NCI-H2107 treated with DMSO at 0.1 percent for 48 hours (cell line): ENCODE data around the gene GPR156.

ENCODE experiments used
- DNase-seq: peaks from one replicate; lab custom pipeline; 2025; ENCODE audit not compliant: unreplicated experiment; lab: John Stamatoyannopoulos, UW

Gene GPR156

DNA sequence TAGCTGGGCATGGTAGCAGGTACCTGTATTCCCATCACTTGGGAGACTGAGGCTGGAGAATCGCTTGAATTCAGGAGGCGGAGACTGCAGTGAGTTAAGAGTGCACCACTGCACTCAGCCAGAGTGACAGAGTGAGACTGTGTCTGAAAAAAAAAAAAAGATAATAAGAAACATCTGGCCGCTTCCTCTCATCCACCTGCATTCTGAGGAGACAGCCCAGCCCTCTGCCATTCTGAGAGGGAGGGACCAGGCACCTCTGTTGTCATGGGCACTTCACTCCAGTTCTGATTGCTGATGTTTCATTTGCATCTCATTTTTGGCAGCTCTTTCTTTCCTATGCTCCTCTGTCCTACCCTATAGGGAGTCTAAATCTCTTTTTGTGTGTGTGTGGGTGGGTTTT, 154.4 kb downstream of the GPR156 start:
- DNase-seq: no peak

DNA sequence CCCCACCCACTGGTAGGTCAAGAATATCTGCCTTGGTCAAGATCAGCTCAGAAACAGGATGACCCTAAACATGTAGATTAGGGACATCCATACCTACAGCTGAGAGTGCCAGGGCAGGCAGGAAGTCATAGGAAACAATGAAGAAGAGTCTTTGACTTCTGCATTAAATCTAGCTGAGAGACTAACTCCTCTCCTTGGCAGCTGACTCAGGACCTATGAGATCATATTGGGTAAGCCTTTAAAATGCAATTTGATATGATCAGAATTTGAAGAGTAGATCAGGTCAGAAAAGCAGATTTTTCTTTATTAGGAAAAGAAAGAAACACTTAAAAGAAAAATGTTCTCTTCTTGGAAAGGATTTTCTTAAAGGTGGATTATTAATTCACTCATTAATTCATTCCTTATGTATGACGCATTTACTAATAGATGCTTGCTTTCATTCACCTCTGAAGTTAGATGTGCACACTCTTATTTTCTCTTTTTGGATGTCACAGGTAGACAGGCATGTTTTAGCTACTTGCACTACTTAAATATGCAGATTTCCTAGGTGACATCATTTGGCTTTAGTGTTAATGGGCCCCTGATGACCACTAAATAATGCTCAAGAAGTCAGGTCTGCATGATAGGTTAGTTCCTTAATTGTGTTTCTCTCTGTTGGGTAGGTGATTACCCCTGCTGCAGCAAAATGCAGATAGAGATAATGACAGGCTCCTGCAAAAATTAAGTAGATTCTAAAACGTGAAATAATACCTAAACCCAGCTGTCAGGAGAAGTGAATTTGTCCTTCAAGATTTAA, 155.1 kb downstream of the GPR156 start:
- DNase-seq: no peak

DNA sequence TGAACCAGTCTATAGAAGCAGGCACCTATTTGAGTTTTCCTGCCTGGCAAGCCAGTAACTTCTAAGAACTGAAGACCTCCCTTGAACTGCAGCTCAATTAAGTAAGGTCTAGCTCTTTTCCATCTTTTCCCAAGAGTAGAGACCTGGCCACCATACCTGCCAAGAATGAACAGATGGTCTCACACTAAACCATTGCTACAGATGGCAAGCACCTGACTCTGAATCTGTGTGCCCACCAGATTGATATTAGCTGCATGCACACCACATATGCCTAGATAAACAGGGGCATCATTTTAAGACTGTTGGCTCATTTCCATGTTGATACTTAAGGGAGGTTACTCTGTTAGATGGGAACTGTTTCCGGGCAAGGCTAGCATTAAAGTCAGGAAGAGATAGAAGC, 156.0 kb downstream of the GPR156 start:
- no peak for DNase-seq

DNA sequence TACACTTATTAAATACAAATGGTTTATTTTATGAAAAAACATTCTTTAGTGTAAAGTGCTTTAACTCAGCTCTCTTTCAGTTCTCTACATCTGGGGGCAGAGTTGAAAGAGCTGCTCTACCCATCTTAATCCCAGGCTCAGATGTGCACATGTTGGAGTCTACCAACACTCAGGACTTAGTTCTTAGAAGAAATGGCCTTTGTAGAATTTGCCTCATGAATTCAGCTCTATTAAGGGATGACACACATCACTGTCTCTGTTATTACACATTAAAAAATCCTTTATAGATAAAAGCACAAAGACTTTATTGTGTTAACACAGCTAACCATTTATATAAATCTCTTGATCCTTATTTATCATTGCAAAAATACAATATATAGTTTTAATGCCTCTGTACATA, 159.0 kb downstream of the GPR156 start:
- no peak for DNase-seq

DNA sequence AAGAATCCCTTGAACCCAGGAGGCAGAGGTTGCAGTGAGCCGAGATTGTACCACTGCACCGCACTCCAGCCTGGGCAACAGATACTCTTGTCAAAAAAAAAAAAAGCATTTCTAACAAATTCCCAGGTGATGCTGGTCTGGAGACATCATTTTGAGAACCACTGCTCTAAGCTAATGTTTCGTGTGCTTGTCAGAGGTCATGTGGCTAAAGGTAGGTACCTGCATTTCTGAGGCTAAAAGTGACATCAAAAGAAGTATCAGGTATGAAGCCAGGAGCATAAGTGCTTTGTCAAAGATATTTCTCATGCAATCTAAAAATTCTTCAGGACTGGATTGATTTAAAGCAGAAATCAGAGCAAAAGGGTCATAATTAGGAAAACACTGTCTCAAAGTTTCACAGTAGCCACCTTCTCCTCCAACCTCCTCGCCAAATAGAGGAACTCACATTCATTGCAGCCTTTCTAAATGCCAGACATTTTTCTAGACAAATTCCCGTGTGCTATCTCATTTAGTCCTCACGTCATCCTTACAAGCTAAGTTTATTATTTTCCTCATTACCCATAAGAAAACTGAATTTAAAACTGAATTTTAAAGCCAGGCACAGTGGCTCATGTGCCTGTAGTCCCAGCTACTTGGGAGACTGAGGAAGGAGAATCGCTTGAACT, 165.0 kb downstream of the GPR156 start:
- no peak for DNase-seq
